HEK293T (cell line): ENCODE results near the gene GLI1.

Source experiments
- CTCF ChIA-PET: fragments of 350-600 bp; formaldehyde crosslinking; extraction: SDS; loops from one replicate; lab custom pipeline; 2021; ENCODE audit warnings: antibody characterized with exemption, inconsistent platforms; lab: Yijun Ruan, JAX
- POLR2A ChIA-PET: fragments of 350-600 bp; formaldehyde crosslinking; extraction: SDS; loops from one replicate; lab custom pipeline; 2020; ENCODE audit warnings: antibody characterized with exemption, inconsistent platforms; lab: Yijun Ruan, JAX
- DNase-seq: peaks from one replicate; pipeline ENCODE4 v3.0.0; 2012; ENCODE audit warnings: mixed read lengths; ENCODE audit errors: extremely low spot score
- ARNT ChIP-seq: fragments of 450-650 bp; IDR thresholded peaks from 2 replicates; pipeline ENCODE4 v1.6.1; 2017; ENCODE audit warnings: mild to moderate bottlenecking
- BHLHE40 ChIP-seq: fragments of 450-650 bp; IDR thresholded peaks from 2 replicates; pipeline ENCODE4 v1.6.1; 2016; ENCODE audit warnings: mild to moderate bottlenecking, moderate library complexity, borderline replicate concordance
- CTBP1 ChIP-seq: fragments of 450-650 bp; IDR thresholded peaks from 2 replicates; pipeline ENCODE4 v1.6.1; 2016; ENCODE audit warnings: borderline replicate concordance
- ELF4 ChIP-seq: fragments of 450-650 bp; IDR thresholded peaks from 2 replicates; pipeline ENCODE4 v1.6.1; 2017; ENCODE audit warnings: antibody characterized with exemption
- FOXA1 ChIP-seq: fragments of 450-650 bp; IDR thresholded peaks from 2 replicates; pipeline ENCODE4 v1.6.1; 2016; ENCODE audit warnings: mild to moderate bottlenecking
- FOXK2 ChIP-seq: fragments of 450-650 bp; IDR thresholded peaks from 2 replicates; pipeline ENCODE4 v1.6.1; 2016; ENCODE audit warnings: mild to moderate bottlenecking
- FOXM1 ChIP-seq: fragments of 450-650 bp; IDR thresholded peaks from 2 replicates; pipeline ENCODE4 v1.6.1; 2017; ENCODE audit warnings: mild to moderate bottlenecking, borderline replicate concordance
- HDGF ChIP-seq: fragments of 450-650 bp; IDR thresholded peaks from 2 replicates; pipeline ENCODE4 v1.6.1; 2017; ENCODE audit warnings: antibody characterized with exemption, borderline replicate concordance
- L3MBTL2 ChIP-seq: fragments of 450-650 bp; conservative IDR thresholded peaks from 2 replicates; pipeline ENCODE4 v1.6.1; 2016; ENCODE audit warnings: mild to moderate bottlenecking
- LEF1 ChIP-seq: fragments of 450-650 bp; IDR thresholded peaks from 2 replicates; pipeline ENCODE4 v1.6.1; 2017; ENCODE audit warnings: mild to moderate bottlenecking, borderline replicate concordance
- NFRKB ChIP-seq: fragments of 450-650 bp; IDR thresholded peaks from 2 replicates; pipeline ENCODE4 v1.6.1; 2016; ENCODE audit warnings: mild to moderate bottlenecking, moderate library complexity
- PKNOX1 ChIP-seq: fragments of 450-650 bp; IDR thresholded peaks from 2 replicates; pipeline ENCODE4 v1.6.1; 2016
- SP1 ChIP-seq: fragments of 450-650 bp; IDR thresholded peaks from 2 replicates; pipeline ENCODE4 v1.6.1; 2017
- SUZ12 ChIP-seq: fragments of 450-650 bp; IDR thresholded peaks from 2 replicates; pipeline ENCODE4 v1.6.1; 2016; ENCODE audit warnings: mild to moderate bottlenecking
- TARDBP ChIP-seq: fragments of 450-650 bp; IDR thresholded peaks from 2 replicates; pipeline ENCODE4 v1.6.1; 2016
- ZNF384 ChIP-seq: fragments of 450-650 bp; IDR thresholded peaks from 2 replicates; pipeline ENCODE4 v1.6.1; 2016

The GLI1 gene

GRCh38 chr12:57460841-57461275 is 1.3 kb downstream of the GLI1 start:
- CTCF ChIA-PET, result interaction anchor here (0.6 to 0.7 kb wide), 3 partner anchors 16 to 218 kb away, joined by 3 read pairs; no protein-coding TSS in a partner anchor
- POLR2A ChIA-PET, result interaction anchor here (0.9 to 2.9 kb wide), 3 partner anchors 9 to 216 kb away, joined by 3 to 10 read pairs (median 7); partner anchors contain the start of gene DDIT3
- TF ChIP-seq ARNT, result no peak
- TF ChIP-seq SP1, result no peak
- TF ChIP-seq HDGF, result no peak
- no peak for TF ChIP-seq NFRKB
- TF ChIP-seq BHLHE40, result no peak
- TF ChIP-seq FOXK2, result no peak
- TF ChIP-seq LEF1, result no peak
- no peak for TF ChIP-seq CTBP1
- TF ChIP-seq FOXM1, result no peak
- no peak for TF ChIP-seq PKNOX1
- TF ChIP-seq ZNF384, result no peak
- no peak for TF ChIP-seq FOXA1
- DNase-seq, result no peak

GRCh38 chr12:57461276-57461916 is 1.8 kb downstream of the GLI1 start:
- DNase-seq, result peak; percentile 74
- CTCF ChIA-PET, result interaction anchor here (0.6 to 1.7 kb wide), 4 partner anchors 19 to 247 kb away, joined by 3 to 4 read pairs (median 3); partner anchors contain the start of gene ARHGAP9

GRCh38 chr12:57461917-57462250 is 2.3 kb downstream of the GLI1 start:
- CTCF ChIA-PET, result interaction anchor here (0.7 to 1.7 kb wide), 4 partner anchors 9 to 248 kb away, joined by 3 to 4 read pairs (median 3); partner anchors contain the start of gene ARHGAP9
- TF ChIP-seq CTBP1 (no peak), SP1 (no peak), PKNOX1 (no peak), BHLHE40 (no peak), LEF1 (no peak), SUZ12 (no peak), ELF4 (no peak), FOXA1 (no peak), L3MBTL2 (no peak), ZNF384 (no peak), ARNT (no peak), NFRKB (no peak), HDGF (no peak), TARDBP (no peak)
- POLR2A ChIA-PET, result interaction anchor here (2.0 to 2.9 kb wide), 2 partner anchors 10 to 58 kb away, joined by 7 to 10 read pairs; partner anchors contain the start of gene DDIT3
- no peak for DNase-seq

More at GRCh38 chr12:57461276-57461916, 1.8 kb downstream of the GLI1 start:
- TF ChIP-seq PKNOX1, result no peak
- no peak for TF ChIP-seq ZNF384
- no peak for TF ChIP-seq TARDBP
- TF ChIP-seq BHLHE40, result no peak
- TF ChIP-seq FOXK2, result no peak
- TF ChIP-seq ARNT, result no peak
- no peak for TF ChIP-seq SUZ12
- TF ChIP-seq FOXM1, result no peak
- no peak for TF ChIP-seq CTBP1
- TF ChIP-seq HDGF, result no peak
- TF ChIP-seq SP1, result no peak
- TF ChIP-seq L3MBTL2, result no peak
- no peak for TF ChIP-seq NFRKB
- POLR2A ChIA-PET, result interaction anchor here (0.9 to 2.9 kb wide), 3 partner anchors 9 to 216 kb away, joined by 3 to 10 read pairs (median 7); partner anchors contain the start of gene DDIT3

GRCh38 chr12:57462251-57462911 is 2.8 kb downstream of the GLI1 start:
- ChIA-PET CTCF (interaction anchor here (0.7 to 1.7 kb wide), 4 partner anchors 10 to 248 kb away, joined by 3 to 4 read pairs (median 3); partner anchors contain the start of gene ARHGAP9), POLR2A (interaction anchor here (1.6 to 2.9 kb wide), 3 partner anchors 8 to 58 kb away, joined by 7 to 10 read pairs (median 10); partner anchors contain the start of genes DDIT3 and INHBE)
- DNase-seq, result peak; percentile 92
- no peak for TF ChIP-seq LEF1
- TF ChIP-seq TARDBP, result 0 out of 2 replicates have a peak, but pooled peaks have one; percentile 25
- TF ChIP-seq CTBP1, result 0 out of 2 replicates have a peak, but pooled peaks have one; percentile 37
- TF ChIP-seq L3MBTL2, result peak; percentile 33; the same call in 1 of the 2 replicates

GRCh38 chr12:57462912-57463253 is 3.3 kb downstream of the GLI1 start:
- no peak for TF ChIP-seq L3MBTL2
- TF ChIP-seq ARNT, result no peak
- no peak for TF ChIP-seq ZNF384
- no peak for TF ChIP-seq ELF4
- TF ChIP-seq HDGF, result no peak
- no peak for TF ChIP-seq FOXK2
- TF ChIP-seq TARDBP, result no peak
- TF ChIP-seq CTBP1, result no peak
- no peak for TF ChIP-seq BHLHE40
- no peak for TF ChIP-seq SUZ12
- TF ChIP-seq FOXA1, result no peak
- ChIA-PET POLR2A (interaction anchor here (1.6 to 2.9 kb wide), 2 partner anchors 9 to 57 kb away, joined by 10 read pairs; partner anchors contain the start of genes DDIT3 and INHBE), CTCF (interaction anchor here (0.9 to 1.7 kb wide), 2 partner anchors 17 to 147 kb away, joined by 3 read pairs; partner anchors contain the start of gene ARHGAP9)
- DNase-seq, result no peak
